Neuronal stem cell (in vitro differentiated cells): ENCODE data around the gene FAM219B.

ENCODE experiments used
- DNase-seq: peaks from one replicate; pipeline ENCODE4 v3.0.0-alpha.2; 2013; ENCODE audit warnings: low spot score
- H2AFZ ChIP-seq: one replicate; pipeline ENCODE4 v1.6.1; 2013; ENCODE audit warnings: mild to moderate bottlenecking, low read length, inconsistent platforms
- H2AK5ac ChIP-seq: 2 replicates; pipeline ENCODE4 v1.6.1; 2013; ENCODE audit warnings: low read depth, mild to moderate bottlenecking, inconsistent platforms, low read length, moderate library complexity, mixed read lengths
- H2BK120ac ChIP-seq: 2 replicates; pipeline ENCODE4 v1.6.1; 2013; ENCODE audit warnings: low read depth, mild to moderate bottlenecking, inconsistent platforms, low read length, moderate library complexity, mixed read lengths
- H2BK12ac ChIP-seq: one replicate; pipeline ENCODE4 v1.6.1; 2013; ENCODE audit warnings: low read length, inconsistent platforms
- H2BK15ac ChIP-seq: 2 replicates; pipeline ENCODE4 v1.6.1; 2013; ENCODE audit warnings: mild to moderate bottlenecking, low read length, inconsistent platforms, mixed read lengths
- H2BK5ac ChIP-seq: one replicate; pipeline ENCODE4 v1.6.1; 2013; ENCODE audit warnings: inconsistent platforms, mild to moderate bottlenecking, low read length, moderate library complexity
- H3K14ac ChIP-seq: one replicate; pipeline ENCODE4 v1.6.1; 2013; ENCODE audit warnings: low read length, inconsistent platforms
- H3K18ac ChIP-seq: 2 replicates; pipeline ENCODE4 v1.6.1; 2013; ENCODE audit warnings: low read length, inconsistent platforms
- H3K23ac ChIP-seq: 2 replicates; pipeline ENCODE4 v1.6.1; 2013; ENCODE audit warnings: low read depth, mild to moderate bottlenecking, mixed read lengths, low read length, inconsistent platforms; ENCODE audit not compliant: poor library complexity
- H3K27ac ChIP-seq: replicated peaks from 3 replicates; pipeline ENCODE4 v1.5.1; 2013; ENCODE audit warnings: low read length, inconsistent platforms
- H3K27me3 ChIP-seq, 3 experiments: 2 replicates each; pipeline ENCODE4 v1.6.1; 2013; ENCODE audit warnings: low read length in 3 of 3, mild to moderate bottlenecking in 2 of 3, inconsistent platforms in 1 of 3, low read depth in 1 of 3, mixed read lengths in 1 of 3, moderate library complexity in 1 of 3; ENCODE audit not compliant: control insufficient read depth in 3 of 3, insufficient read depth in 3 of 3
- H3K36me3 ChIP-seq, 2 donors: replicated peaks in 1 of 2; 2 replicates each; pipeline ENCODE4 v1.6.1; 2013; ENCODE audit warnings: low read length in 2 of 2; ENCODE audit not compliant: control insufficient read depth in 2 of 2, insufficient read depth in 2 of 2
- H3K4ac ChIP-seq: 2 replicates; pipeline ENCODE4 v1.6.1; 2013; ENCODE audit warnings: inconsistent platforms, mild to moderate bottlenecking, low read length, moderate library complexity
- H3K4me1 ChIP-seq, 2 donors: 1 replicate in 1 of 2; 2 replicates in 1 of 2; pipeline ENCODE4 v1.6.1; 2013; ENCODE audit warnings: low read length in 2 of 2, low read depth in 1 of 2; ENCODE audit not compliant: control insufficient read depth in 2 of 2, insufficient read depth in 1 of 2
- H3K4me2 ChIP-seq: one replicate; pipeline ENCODE4 v1.6.1; 2013; ENCODE audit warnings: mild to moderate bottlenecking, low read length, inconsistent platforms; ENCODE audit not compliant: insufficient read depth, poor library complexity, severe bottlenecking
- H3K4me3 ChIP-seq, 2 donors: 2 replicates each; pipeline ENCODE4 v1.5.1; 2013; ENCODE audit warnings: low read length in 2 of 2, mild to moderate bottlenecking in 2 of 2, inconsistent platforms in 1 of 2, moderate library complexity in 1 of 2
- H3K79me1 ChIP-seq: one replicate; pipeline ENCODE4 v1.6.1; 2013; ENCODE audit warnings: low read depth, mild to moderate bottlenecking, inconsistent platforms, low read length, moderate library complexity
- H3K9ac ChIP-seq: one replicate; pipeline ENCODE4 v1.6.1; 2013; ENCODE audit warnings: mild to moderate bottlenecking, low read depth, low read length, inconsistent platforms; ENCODE audit not compliant: poor library complexity
- H3K9me3 ChIP-seq, 2 donors: replicated peaks in 1 of 2; 2 replicates each; pipeline versions ENCODE3 to v1.6.1; 2013; ENCODE audit warnings: low read length in 2 of 2, mild to moderate bottlenecking in 2 of 2, inconsistent platforms in 1 of 2, low read depth in 1 of 2, mixed read lengths in 1 of 2, moderate library complexity in 1 of 2; ENCODE audit not compliant: control insufficient read depth in 2 of 2, insufficient read depth in 1 of 2
- H4K8ac ChIP-seq: one replicate; pipeline ENCODE4 v1.6.1; 2013; ENCODE audit warnings: low read depth, mild to moderate bottlenecking, inconsistent platforms, low read length, moderate library complexity
- H4K91ac ChIP-seq: one replicate; pipeline ENCODE4 v1.6.1; 2013; ENCODE audit warnings: low read length, low read depth, mild to moderate bottlenecking, inconsistent platforms; ENCODE audit not compliant: poor library complexity
- WGBS, 2 donors: extraction: QIAGEN DNeasy Blood & Tissue Kit; methylation state at CpG; one replicate each; pipeline ENCODE4 v1.1.7; 2013; ENCODE audit warnings: missing lambda C conversion rate in 2 of 2, mixed read lengths in 1 of 2; ENCODE audit not compliant: insufficient read length in 2 of 2, insufficient replicate concordance in 1 of 2; ENCODE audit errors: extremely low coverage in 2 of 2; 5-methylcytosine and 5-hydroxymethylcytosine counted together

FAM219B gene

DNA sequence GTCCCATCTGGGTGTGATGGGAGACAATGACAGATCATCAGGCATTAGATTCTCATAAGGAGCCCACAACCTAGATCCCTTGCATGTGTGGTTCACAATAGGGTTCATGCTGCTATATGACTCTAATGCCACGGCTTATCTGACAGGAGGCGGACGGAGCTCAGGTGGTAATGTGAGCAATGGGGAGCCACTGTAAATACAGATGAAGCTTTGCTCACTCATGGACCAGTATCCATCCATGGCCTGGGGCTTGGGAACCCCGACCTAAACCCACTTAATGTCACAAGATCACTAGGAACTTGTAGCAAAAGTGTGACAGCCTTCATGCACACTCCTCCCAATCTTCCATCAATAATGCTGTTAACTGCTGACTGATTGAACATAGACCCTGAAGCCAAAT, 2.0 kb upstream of the FAM219B start:
- peaks cover 8 to 9% of the 10 kb centered on the region in 2 donors for H3K4me1 ChIP-seq
- H3K14ac ChIP-seq: no peak overlapping the region
- no peak overlapping the region for H2AFZ ChIP-seq
- no peak overlapping the region for H2BK120ac ChIP-seq
- H2BK15ac ChIP-seq: no peak overlapping the region
- no peak for DNase-seq
- H3K4me3 ChIP-seq: no peak overlapping the region
- no peak overlapping the region for H3K4ac ChIP-seq
- H2AK5ac ChIP-seq: no peak overlapping the region
- no CpG with 5 or more reads among the region's 4 CpGs for WGBS, 2 donors
- H3K23ac ChIP-seq: no peak overlapping the region
- H2BK5ac ChIP-seq: no peak overlapping the region
- peaks cover 20 to 40% of the 10 kb centered on the region in 2 donors for H3K36me3 ChIP-seq
- H4K91ac ChIP-seq: no peak overlapping the region
- no peaks in the 10 kb centered on the region for H3K27me3 ChIP-seq
- H2BK12ac ChIP-seq: no peak overlapping the region
- no peaks in the 10 kb centered on the region for H3K9me3 ChIP-seq
- peaks cover 6% of the 10 kb centered on the region for H3K79me1 ChIP-seq
- no peak overlapping the region for H4K8ac ChIP-seq
- no peak overlapping the region for H3K18ac ChIP-seq
- H3K4me2 ChIP-seq: no peak overlapping the region
- no peak overlapping the region for H3K27ac ChIP-seq
- no peak overlapping the region for H3K9ac ChIP-seq

DNA sequence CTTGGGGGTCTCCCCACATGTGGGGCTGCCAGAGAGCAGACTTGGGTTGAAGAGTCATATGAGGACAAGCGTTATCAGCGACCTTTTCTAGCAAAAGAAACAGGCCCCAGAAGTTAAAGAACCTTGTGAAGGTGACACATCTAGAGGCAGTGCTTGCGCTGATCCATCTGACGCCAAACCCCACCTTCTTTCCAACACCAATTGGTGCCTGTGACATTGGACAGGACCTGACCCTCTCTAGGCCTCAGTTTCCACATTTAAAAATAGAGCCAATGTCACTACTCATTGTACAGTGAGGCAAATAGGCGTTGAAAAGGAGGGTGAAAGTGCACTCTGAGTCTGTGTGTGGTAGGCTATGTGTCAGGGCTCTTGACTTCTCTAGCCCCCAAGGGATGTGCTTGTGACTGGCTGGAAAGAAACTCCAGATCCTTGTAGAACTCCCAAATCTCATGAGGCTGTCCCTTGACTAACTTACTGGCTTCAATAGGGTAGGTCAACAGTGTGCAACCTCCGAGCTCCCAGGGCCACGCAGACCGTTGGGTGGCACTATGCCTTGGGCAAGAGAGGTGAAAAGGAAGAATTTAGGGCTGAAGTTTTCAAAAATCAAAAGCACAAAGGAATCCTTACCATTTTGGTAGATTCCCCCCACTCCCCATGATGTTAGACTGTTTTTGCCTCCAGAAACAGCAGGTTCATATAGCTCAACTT, 666 bp upstream of the FAM219B start:
- Histone ChIP-seq H4K8ac (no peak overlapping the region), H3K4me2 (peak overlapping the region; percentile 66), H3K9ac (peak overlapping the region; percentile 93), H3K79me1 (peaks cover 6% of the 10 kb centered on the region), H2BK120ac (no peak overlapping the region), H3K14ac (no peak overlapping the region), H2BK12ac (no peak overlapping the region), H3K4ac (no peak overlapping the region), H3K27me3 (no peaks in the 10 kb centered on the region), H3K23ac (no peak overlapping the region), H3K4me1 (peaks cover 8 to 9% of the 10 kb centered on the region in 2 donors), H3K36me3 (peaks cover 29 to 41% of the 10 kb centered on the region in 2 donors), H3K27ac (no peak overlapping the region), H3K18ac (peak overlapping the region; percentile 93), H3K4me3 (peak overlapping the region; percentile 90 to 96), H3K9me3 (no peaks in the 10 kb centered on the region), H2AFZ (peak overlapping the region; percentile 96), H2BK5ac (no peak overlapping the region), H4K91ac (no peak overlapping the region), H2BK15ac (no peak overlapping the region), H2AK5ac (no peak overlapping the region)
- no CpG with 5 or more reads among the region's 8 CpGs for WGBS, 2 donors
- DNase-seq: no peak

- Histone ChIP-seq H3K79me1 (peaks cover 6% of the 10 kb centered on the region), H4K8ac (no peak overlapping the region), H2BK120ac (peak overlapping the region; percentile 69), H3K4me2 (peak overlapping the region; percentile 57), H2AK5ac (peak overlapping the region; percentile 89), H3K14ac (no peak overlapping the region), H3K23ac (peak overlapping the region; percentile 77), H3K36me3 (peaks cover 27 to 43% of the 10 kb centered on the region in 2 donors), H2BK15ac (no peak overlapping the region), H3K27ac (peak overlapping the region; percentile 87), H3K9ac (peak overlapping the region; percentile 97), H2BK5ac (peak overlapping the region; percentile 92), H3K4ac (peak overlapping the region; percentile 57), H2AFZ (peak overlapping the region; percentile 96), H3K4me3 (peak overlapping the region; percentile 90 to 96), H4K91ac (no peak overlapping the region), H3K18ac (peak overlapping the region; percentile 98), H3K4me1 (peaks cover 9 to 10% of the 10 kb centered on the region in 2 donors), H3K27me3 (no peaks in the 10 kb centered on the region), H2BK12ac (no peak overlapping the region), H3K9me3 (no peaks in the 10 kb centered on the region)
- no peak for DNase-seq
- no CpG with 5 or more reads among the region's 20 CpGs for WGBS, 2 donors
Observed at GRCh38 chr15:74906067-74906449, 593 bp downstream of the FAM219B start.

- Histone ChIP-seq H3K4me2 (no peak overlapping the region), H4K91ac (no peak overlapping the region), H3K14ac (no peak overlapping the region), H3K18ac (no peak overlapping the region), H3K4me3 (no peak overlapping the region), H3K9me3 (no peaks in the 10 kb centered on the region), H3K9ac (no peak overlapping the region), H2BK5ac (no peak overlapping the region), H2BK120ac (no peak overlapping the region), H4K8ac (no peak overlapping the region), H3K4ac (no peak overlapping the region), H3K27ac (no peak overlapping the region), H2BK12ac (no peak overlapping the region), H3K4me1 (peaks cover 9 to 10% of the 10 kb centered on the region in 2 donors), H2AFZ (no peak overlapping the region), H2AK5ac (no peak overlapping the region), H3K27me3 (no peaks in the 10 kb centered on the region), H3K79me1 (peaks cover 6% of the 10 kb centered on the region), H3K36me3 (peaks cover 40 to 61% of the 10 kb centered on the region in 2 donors), H3K23ac (no peak overlapping the region), H2BK15ac (no peak overlapping the region)
- no CpG with 5 or more reads among the region's 7 CpGs for WGBS, 2 donors
- DNase-seq: no peak
Observed at GRCh38 chr15:74904190-74904805, 2.4 kb downstream of the FAM219B start.
